ENCODE results near the gene SUN3.

The SUN3 gene

GRCh38 chr7:48028938-48029337, at the start of gene SUN3:
Gene SUN3 (minus strand): TSS chr7:48029107. CDS start chr7:48028938, 169 bp downstream.
- no peak for DNase-seq

GRCh38 chr7:48078470-48078869, 49.6 kb upstream of the SUN3 start:
- no peak for DNase-seq

GRCh38 chr7:48077423-48077822, 48.5 kb upstream of the SUN3 start:
- DNase-seq = no peak

- no peak for DNase-seq
Measured at GRCh38 chr7:48074204-48074654, 45.3 kb upstream of the SUN3 start.

- DNase-seq = no peak
Measured at GRCh38 chr7:48067475-48067874, 38.6 kb upstream of the SUN3 start.

GRCh38 chr7:48063985-48064384, 35.1 kb upstream of the SUN3 start:
- DNase-seq = no peak

DNA sequence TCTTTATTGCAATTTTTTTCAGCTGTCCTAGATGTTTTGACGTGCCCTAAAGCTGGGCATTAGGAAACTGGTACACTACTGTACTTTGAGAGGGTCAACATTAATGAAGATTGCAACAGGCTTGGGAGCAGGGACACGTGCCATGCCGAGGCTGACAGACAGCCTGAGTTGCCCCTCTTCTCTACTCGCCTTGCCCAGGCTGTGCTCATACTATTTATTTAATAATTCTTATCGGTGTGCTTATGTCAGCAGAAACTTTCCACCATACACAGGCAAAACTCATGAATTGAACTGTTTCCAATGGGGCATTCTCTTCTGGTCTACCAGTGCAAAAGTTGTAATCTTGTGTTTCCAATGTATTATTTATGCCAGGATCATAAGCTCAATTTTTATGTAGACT, 30.8 kb upstream of the SUN3 start:
- DNase-seq = no peak

DNA sequence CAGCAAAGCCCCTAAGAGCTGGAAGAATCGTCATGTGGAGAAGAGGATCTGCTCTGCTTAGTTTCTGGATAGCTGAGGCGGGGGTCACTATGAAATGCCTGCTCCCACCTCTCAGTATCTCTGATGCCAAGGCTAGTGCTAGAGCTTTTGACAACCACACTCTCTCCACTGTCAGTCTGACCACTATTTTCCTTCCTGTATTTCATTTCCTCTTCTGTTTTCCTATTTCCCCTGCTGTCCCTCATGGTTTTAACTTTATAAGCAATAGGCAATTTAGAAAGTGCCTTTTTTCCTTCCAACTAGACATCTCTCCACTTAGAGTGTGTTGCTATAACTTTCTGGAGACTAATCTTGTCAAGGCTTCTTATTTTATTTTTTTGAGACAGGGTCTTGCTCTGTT, 30.1 kb upstream of the SUN3 start:
- DNase-seq = no peak

DNA sequence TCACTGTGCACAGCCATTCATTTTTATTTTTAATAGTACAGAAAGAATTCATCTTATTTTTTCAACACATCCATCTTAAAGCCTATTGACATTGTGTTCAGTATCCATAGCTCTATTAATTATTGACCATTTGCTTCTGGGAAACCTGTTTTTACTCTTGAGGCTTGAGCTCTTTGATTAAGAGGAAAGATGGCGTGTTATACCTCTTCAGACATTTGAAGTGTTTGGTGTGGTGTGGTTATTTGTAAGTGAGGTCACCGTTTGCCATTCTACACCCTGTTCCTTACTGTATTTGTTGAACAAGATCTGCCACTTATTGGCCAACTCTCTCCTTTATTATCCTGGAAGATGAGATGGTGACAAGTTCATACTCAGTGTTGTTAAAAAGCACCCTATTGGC, 24.8 kb upstream of the SUN3 start:
- no peak for DNase-seq

- DNase-seq = no peak
Measured at GRCh38 chr7:48052748-48053147, 23.8 kb upstream of the SUN3 start.

- DNase-seq = peak in 2 of 56 donors; percentile 3 to 8
Measured at GRCh38 chr7:48049850-48050249, 20.9 kb upstream of the SUN3 start.

DNA sequence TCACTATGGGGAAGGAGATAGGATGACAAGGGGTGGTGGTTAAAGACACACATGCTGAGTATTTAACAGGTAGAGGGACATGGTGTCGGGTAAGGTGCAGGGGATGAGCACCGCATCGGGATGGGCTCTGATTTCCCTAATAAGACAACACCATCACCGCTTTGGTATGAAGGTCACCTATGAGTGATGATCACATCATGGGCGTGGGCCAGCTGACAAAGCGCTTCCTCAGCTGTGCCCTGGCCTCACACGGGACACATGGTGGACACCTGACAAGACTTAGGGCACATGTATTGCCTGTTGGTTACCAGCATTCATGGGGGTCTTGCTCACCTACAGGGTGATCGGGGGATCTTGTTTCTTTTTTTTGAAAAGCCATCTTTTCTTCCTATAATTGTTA, 19.2 kb upstream of the SUN3 start:
- DNase-seq = no peak

- no peak for DNase-seq
Measured at GRCh38 chr7:48046458-48046857, 17.6 kb upstream of the SUN3 start.

GRCh38 chr7:48045195-48045765, 16.4 kb upstream of the SUN3 start:
- DNase-seq = no peak

DNA sequence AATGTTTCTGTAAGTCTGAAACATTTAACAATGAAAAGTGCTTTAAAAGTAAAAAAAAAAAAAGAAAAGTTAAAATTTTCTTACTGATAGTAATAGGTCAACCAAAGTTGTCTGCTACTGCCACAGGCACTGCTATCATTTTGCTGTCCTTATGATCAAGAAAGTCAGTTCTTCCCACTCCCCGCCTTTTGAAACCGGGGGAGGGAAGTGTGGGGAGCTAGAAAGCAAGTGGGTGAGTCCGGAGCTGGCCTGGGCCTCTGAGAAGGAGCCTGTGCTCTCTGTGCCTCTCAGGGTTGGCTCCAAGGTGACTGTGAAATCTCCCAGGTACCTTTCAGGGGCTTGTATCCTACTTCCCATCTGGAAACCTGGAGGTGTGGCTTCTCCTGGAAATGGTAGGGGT, 13.7 kb upstream of the SUN3 start:
- no peak for DNase-seq

DNA sequence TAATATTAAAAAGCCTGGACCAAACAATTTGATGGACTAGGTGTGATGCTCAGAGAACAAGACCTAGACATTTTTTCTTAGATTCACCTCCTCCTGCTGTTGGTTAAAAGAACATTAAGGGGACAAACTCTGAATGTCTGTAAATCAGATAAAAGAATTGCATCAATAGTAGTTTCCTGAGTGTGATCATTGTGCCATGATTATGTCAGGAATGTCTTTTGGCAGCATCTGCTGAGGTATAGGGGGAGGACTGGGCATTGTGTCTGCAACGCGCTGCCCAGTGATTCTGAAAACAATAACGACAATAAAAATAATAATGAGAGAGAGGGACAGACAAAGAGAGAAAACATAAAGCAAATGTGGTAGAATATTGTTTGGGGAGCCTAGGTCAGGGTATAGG, 13.3 kb upstream of the SUN3 start:
- no peak for DNase-seq

GRCh38 chr7:48041653-48041970, 12.7 kb upstream of the SUN3 start:
- DNase-seq = no peak

DNA sequence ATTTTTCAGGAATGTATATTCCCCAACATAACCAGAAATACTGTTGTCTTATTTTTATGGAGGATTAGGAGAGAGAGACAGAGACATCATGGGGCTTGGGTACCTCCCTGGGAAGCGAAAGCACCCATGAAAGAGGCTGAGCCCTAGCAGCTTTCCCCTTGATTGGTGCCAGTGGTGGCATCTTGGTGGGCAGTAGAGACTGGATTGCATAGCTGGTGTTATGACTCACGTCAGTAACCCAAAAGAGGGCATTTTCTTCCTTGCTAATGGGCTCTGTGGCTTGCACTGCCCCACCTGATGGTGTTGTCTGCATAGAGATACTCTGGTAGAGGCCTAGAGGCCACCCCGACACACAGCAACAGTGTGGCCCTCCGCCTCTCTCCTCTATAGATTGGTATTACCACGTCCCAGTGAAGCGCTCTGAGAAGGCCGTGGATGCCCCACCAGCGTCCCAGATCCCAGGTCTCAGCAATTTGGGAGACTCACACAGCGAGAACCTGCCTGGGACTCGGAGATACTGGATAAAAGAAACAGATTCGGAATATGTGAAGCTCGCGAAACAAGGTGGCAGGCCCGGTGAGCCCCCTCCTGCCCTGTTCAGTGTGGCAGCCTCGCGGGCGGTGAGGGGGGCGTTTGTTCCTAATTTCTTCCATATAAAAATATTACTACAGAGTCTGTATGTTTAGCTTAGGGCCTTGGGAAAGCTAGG, 12.2 kb upstream of the SUN3 start:
- peak in 1 of 56 donors; percentile 5 for DNase-seq

DNA sequence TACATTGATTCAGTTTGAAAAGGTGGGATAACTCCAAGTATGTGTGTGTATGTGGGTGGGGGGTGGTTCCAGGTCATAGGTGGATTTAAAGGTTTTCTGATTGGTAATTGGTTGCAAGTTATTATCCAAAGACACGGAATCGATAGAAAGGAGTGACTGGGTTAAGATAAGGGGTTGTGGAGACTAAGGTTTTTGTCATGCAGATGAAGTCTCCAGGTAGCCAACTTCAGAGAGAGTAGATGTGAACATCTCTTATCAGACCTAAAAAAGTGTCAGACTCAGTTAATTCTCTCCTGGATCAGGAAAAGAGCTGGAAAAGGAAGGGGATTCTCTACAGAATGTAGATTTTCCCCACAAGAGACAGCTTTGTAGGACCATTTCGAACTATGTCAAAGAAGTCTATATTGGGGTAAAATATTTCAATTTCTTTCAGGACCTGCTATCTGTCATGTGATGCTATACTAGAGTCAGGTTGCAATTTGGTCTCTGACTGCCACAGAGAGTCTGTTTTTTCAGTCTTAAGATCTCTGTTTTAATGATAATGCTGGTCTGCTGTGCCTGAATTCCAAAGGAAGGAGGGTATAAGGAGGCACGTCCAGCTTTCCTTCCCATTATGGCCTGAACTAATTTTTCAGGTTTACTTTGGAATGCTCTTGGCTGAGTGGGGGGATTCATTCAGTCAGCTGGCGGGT, 10.1 kb upstream of the SUN3 start:
- DNase-seq = no peak

DNA sequence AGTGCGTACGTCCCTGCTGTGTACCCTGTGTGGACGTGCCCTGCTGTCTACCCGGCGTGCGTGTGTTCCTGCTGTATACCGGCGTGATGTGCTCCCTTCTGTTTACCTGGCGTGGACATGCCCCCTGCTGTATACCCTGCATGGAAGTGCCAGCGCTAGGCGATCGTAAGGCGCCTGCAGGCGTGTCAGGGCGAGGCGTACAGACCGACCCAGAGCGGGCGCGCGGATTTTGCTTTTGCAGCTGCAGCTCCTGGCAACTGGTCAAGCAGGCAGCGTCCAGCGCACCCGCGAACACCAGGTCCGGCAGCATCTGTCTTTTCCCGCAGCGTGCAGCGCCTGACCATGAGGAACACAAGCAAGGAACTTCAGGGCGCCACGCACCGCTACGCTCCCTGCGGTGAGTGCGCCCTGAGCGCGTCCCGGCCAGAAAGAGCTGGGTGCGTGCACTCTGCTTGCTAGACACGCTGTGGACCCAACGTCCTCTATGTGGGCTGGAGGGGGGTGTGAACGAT, 7.1 kb upstream of the SUN3 start:
- DNase-seq = peak in 5 of 56 donors; percentile 7 to 29 (median 15)

DNA sequence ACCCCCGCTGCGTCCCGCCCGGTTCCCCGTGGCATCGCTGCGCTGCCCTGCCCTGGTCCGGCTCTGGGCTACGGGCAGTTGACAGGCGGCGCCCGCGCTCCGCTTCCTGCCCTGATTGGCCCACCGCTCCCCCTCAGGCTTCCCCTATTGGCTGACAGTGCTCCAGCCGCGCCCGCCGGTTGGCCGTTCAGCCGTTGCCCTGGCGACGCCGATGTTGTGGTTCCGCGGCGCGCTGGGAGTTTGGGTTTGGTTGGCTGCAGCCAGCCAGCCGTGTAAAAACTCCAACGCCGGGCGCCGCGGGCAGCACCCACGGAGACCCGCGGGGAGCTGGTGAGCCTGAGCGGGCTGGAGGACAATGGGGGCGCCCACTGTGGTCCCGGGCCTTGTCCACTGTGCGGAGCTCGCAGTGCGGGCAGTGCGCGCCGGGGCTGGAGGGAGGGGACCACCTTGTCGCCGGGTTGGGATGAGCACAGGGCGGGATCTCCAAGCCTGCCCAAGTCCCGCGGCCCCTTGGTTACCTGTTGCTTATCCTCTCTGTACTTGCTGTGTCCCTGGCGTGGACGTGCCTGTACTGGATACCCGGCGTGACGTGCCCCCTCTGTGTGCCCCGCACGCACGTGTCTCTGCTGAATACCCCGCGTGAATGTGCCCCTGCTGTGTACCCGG, 6.5 kb upstream of the SUN3 start, which contains the start of gene C7orf57:
Gene C7orf57 (plus strand): TSS at position 243 of the 666 bp plus-strand sequence. CDS start 766 bp downstream, outside the sequence.
- peak; percentile 30 to 88 (median 74) for DNase-seq

- no peak for DNase-seq
Measured at GRCh38 chr7:48033922-48034321, 5.0 kb upstream of the SUN3 start.

All from amygdala (tissue), 56 donors.